Measurements from ENCODE around the gene FBXO11.

Gene FBXO11

DNA sequence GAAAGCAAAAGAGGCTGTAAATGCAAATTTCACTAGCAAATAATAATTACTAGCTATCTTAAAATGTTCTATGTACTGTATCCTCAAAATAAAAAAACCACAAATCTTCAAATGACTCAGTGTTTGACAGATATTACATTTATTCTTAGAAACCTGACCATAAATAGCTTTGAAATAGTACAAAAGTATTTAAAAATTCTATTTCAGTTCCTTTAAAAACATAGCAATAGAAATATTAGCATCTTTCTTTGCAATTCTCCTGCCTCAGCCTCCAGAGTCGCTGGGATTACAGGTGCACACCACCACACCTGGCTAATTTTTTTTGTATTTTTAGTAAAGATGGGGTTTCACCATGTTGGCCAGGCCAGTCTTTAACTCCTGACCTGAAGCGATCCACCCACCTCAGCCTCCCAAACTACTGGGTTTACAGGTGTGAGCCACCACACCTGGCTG lies 72.8 kb downstream of the FBXO11 start:
- no peak for TF ChIP-seq ZFX (IDR thresholded peaks at IDR 0.05)
- TF ChIP-seq, protein P1, sequence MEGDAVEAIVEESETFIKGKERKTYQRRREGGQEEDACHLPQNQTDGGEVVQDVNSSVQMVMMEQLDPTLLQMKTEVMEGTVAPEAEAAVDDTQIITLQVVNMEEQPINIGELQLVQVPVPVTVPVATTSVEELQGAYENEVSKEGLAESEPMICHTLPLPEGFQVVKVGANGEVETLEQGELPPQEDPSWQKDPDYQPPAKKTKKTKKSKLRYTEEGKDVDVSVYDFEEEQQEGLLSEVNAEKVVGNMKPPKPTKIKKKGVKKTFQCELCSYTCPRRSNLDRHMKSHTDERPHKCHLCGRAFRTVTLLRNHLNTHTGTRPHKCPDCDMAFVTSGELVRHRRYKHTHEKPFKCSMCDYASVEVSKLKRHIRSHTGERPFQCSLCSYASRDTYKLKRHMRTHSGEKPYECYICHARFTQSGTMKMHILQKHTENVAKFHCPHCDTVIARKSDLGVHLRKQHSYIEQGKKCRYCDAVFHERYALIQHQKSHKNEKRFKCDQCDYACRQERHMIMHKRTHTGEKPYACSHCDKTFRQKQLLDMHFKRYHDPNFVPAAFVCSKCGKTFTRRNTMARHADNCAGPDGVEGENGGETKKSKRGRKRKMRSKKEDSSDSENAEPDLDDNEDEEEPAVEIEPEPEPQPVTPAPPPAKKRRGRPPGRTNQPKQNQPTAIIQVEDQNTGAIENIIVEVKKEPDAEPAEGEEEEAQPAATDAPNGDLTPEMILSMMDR (conservative IDR thresholded peaks at IDR 0.05): no peak

DNA sequence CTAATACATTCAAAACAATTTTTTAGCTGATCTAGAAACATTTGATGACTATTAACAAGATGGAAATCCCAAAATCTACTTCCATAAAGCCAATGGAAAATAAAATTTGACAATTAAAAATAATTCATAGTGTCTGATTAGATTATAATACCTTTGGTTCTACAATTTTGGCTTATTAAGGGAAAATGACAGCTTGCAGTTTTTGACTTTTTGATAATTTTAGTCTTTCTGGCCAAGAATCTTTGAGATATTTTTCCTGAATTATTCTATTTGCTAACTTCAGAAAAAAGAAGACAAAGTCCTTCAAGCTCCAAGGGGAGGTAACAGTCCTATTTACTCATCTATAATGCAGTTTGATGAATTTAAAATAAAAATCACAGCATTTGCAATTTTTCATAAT lies 83.8 kb downstream of the FBXO11 start:
- no peak overlapping the region for H3K27ac ChIP-seq
- TF ChIP-seq, protein P1 (conservative IDR thresholded peaks at IDR 0.05): no peak
- no peak for TF ChIP-seq ZFX (IDR thresholded peaks at IDR 0.05)

More for the DNA sequence above, 72.8 kb downstream of the FBXO11 start:
- H3K27ac ChIP-seq: no peak overlapping the region

DNA sequence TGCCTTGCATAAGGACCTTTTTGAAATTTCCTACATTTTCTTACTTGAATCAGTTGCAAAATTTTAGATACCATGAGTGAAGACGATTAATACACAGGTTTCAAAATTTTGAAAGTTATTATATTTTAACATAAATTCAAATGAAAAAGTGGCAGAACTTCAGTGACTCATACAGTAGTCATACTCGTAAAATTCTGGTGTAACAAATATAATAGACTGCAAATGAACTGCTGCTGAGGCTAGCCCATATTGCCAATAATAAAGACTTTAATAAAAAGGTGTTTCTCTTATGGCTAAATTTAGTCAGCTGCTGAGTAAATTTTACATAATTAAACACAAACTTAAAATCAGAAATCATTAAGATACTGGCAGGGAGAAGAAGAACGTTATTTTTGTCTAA lies 86.5 kb downstream of the FBXO11 start:
- H3K27ac ChIP-seq: no peak overlapping the region
- TF ChIP-seq, protein P1 (conservative IDR thresholded peaks at IDR 0.05): no peak
- TF ChIP-seq ZFX (IDR thresholded peaks at IDR 0.05): no peak

DNA sequence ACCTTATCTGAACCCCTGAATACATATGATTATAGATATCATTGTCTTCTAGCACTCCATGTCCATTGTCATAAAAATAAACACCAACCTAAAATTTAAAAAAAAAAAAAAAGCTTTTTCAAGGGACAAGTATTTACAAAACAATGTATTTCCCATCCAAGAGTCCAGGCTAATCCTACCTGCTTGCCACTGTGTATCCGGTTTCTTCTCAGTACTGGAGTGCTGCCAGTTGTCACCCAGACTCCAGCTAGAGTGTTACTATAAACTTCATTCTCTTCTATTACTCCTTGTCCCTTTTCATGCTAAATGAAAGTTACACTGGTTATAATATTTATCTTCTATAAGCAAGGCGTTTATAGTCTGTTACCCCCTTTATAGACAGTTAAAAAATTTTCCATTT lies 87.5 kb downstream of the FBXO11 start:
- TF ChIP-seq, protein P1 (conservative IDR thresholded peaks at IDR 0.05): no peak
- TF ChIP-seq ZFX (IDR thresholded peaks at IDR 0.05): no peak
- no peak overlapping the region for H3K27ac ChIP-seq

DNA sequence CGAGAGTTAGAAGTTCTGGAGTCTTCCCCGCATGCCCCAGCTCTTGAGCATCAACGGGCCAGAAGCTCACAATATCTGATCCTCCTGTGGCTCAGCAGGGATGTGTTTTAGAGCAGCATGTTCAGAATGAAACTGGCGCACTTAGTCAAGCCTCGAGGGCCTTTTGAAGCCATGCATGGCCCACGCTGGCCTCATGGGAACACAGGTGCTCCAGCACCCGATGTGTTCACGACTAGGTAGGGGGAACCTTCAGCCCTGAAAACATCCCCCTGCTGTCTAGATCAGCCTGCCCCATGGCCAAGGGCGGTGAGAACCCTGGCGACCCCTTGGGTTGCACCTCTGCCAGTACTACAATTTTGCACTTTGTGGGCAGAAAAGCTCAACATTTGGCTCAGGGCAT lies 90.5 kb downstream of the FBXO11 start:
- TF ChIP-seq ZFX (IDR thresholded peaks at IDR 0.05): no peak
- TF ChIP-seq, protein P1 (conservative IDR thresholded peaks at IDR 0.05): no peak
- H3K27ac ChIP-seq: no peak overlapping the region

DNA sequence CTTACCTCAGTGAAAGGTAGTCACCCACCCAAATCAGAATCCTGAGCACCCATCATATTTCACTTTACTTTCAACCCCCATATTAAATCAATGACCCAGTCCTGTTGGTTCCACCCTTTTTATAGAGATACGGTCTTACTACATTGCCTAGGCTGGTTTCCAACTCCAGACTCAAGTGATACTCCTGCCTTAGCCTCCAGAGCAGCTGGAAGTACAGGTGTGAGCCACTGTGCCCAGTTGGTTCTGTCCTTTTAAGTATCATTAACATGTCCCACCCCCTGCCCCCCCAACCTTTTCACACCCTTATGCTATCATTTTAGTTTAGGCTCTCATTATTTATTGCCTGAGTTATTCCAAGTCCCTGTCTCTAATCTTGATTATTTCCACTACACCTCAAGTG lies 94.6 kb downstream of the FBXO11 start:
- TF ChIP-seq, protein P1 (conservative IDR thresholded peaks at IDR 0.05): no peak
- TF ChIP-seq ZFX (IDR thresholded peaks at IDR 0.05): no peak
- no peak overlapping the region for H3K27ac ChIP-seq

DNA sequence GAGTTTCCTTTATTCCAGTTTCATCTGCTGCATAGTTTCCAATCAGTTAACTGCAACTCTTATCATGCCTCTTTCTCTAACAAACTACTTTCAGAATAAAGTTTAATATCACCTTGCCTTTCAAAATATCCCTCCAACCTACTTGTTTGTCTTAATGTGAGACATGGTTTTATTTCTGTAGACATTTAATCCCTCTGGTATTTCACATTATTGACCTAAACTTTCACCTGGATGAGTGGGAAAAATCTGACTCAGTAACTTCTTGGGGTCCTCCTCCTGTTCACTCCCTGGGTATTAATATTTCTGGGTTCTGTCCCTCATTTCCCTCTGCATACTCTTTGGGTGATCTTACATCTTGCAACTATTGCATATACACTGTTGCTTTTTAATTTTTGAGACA lies 95.4 kb downstream of the FBXO11 start:
- H3K27ac ChIP-seq: no peak overlapping the region
- TF ChIP-seq, protein P1 (conservative IDR thresholded peaks at IDR 0.05): no peak
- no peak for TF ChIP-seq ZFX (IDR thresholded peaks at IDR 0.05)
